Right renal cortex interstitium (tissue), 3 donors: ENCODE measurements around the gene OTUD7B. TPM values are rescaled to one million over a fixed set of nuclear protein-coding genes. Genes with fewer than 3 reads are reported as not detected.
"Not testable (repeated sequence)": the region's sequence is repeated elsewhere in the genome, so short reads cannot be mapped to it uniquely, and the experiment has no call there.

Source experiments
- DNase-seq, 3 donors: peaks; one replicate each; pipeline ENCODE4 v3.0.0-alpha.2; 2013; ENCODE audit warnings: low read depth in 3 of 3, low spot score in 2 of 3
- polyA plus RNA-seq, 3 donors: library from polyadenylated mRNA; unstranded; fragments of 120-200 nt; gene quantifications; one replicate each; pipeline ENCODE4 v1.2.1, GENCODE V29; 2013; ENCODE audit not compliant: insufficient read length in 3 of 3

The OTUD7B gene
- polyA plus RNA-seq, 3 donors = 16.4 to 18.7 (median 18.6) TPM

GRCh38 chr1:149962039-149962647 is 48.4 kb downstream of the OTUD7B start:
- DNase-seq = peak in 2 of 3 donors; percentile 63 to 67

GRCh38 chr1:149957548-149957947 is 53.0 kb downstream of the OTUD7B start:
- DNase-seq = not testable (repeated sequence)

GRCh38 chr1:149949911-149950310 is 60.6 kb downstream of the OTUD7B start:
- DNase-seq = no peak

GRCh38 chr1:149945206-149945605 is 65.3 kb downstream of the OTUD7B start:
- DNase-seq = no peak

GRCh38 chr1:149942885-149943284 is 67.6 kb downstream of the OTUD7B start:
- DNase-seq = no peak

- DNase-seq = no peak
Observed at GRCh38 chr1:149942207-149942606, 68.3 kb downstream of the OTUD7B start.

- DNase-seq = no peak
Observed at GRCh38 chr1:149940427-149940826, 70.1 kb downstream of the OTUD7B start.

GRCh38 chr1:149938668-149939003 is 71.9 kb downstream of the OTUD7B start:
- DNase-seq = not testable (repeated sequence)

GRCh38 chr1:149937759-149938158 is 72.8 kb downstream of the OTUD7B start:
- no peak for DNase-seq

GRCh38 chr1:149936992-149937705 is 73.4 kb downstream of the OTUD7B start:
- no peak for DNase-seq

- DNase-seq = no peak
Observed at GRCh38 chr1:149936170-149936991, 74.1 kb downstream of the OTUD7B start, which contains the start of gene MTMR11. Gene MTMR11 (minus strand): TSS chr1:149936879. CDS start chr1:149936647, 232 bp downstream.

GRCh38 chr1:149934356-149934755 is 76.2 kb downstream of the OTUD7B start:
- no peak for DNase-seq

- DNase-seq = no peak
Observed at GRCh38 chr1:149933208-149933607, 77.3 kb downstream of the OTUD7B start.

GRCh38 chr1:149932474-149932873 is 78.1 kb downstream of the OTUD7B start:
- DNase-seq = no peak

GRCh38 chr1:149931212-149931790 is 79.2 kb downstream of the OTUD7B start:
- DNase-seq = no peak

- no peak for DNase-seq
Observed at GRCh38 chr1:149929856-149930255, 80.7 kb downstream of the OTUD7B start.

- DNase-seq = no peak
Observed at GRCh38 chr1:149928401-149928724, 82.2 kb downstream of the OTUD7B start.

GRCh38 chr1:149927563-149928400 is 82.7 kb downstream of the OTUD7B start, which contains the start of gene SF3B4:
Gene SF3B4 (minus strand): TSS chr1:149927803. CDS start chr1:149927759, 44 bp downstream.
- DNase-seq = peak; percentile 84 to 89 (median 87)

GRCh38 chr1:149927056-149927562 is 83.4 kb downstream of the OTUD7B start:
- DNase-seq = no peak

GRCh38 chr1:149926296-149926695 is 84.2 kb downstream of the OTUD7B start:
- DNase-seq = no peak
